Osteocyte (in vitro differentiated cells): Measurements from ENCODE around the gene NBAS. TPM values are rescaled to one million over a fixed set of nuclear protein-coding genes. Genes with fewer than 3 reads are reported as not detected.

Experiments
- DNase-seq: peaks from one replicate; pipeline ENCODE4 v3.0.0; 2021; ENCODE audit warnings: mixed read lengths; ENCODE audit not compliant: unreplicated experiment; ENCODE audit errors: extremely low spot score
- H3K27ac Mint-ChIP-seq: one replicate; pipeline ENCODE4 v1.8.0; 2021; ENCODE audit warnings: mild to moderate bottlenecking, mixed read lengths; ENCODE audit not compliant: unreplicated experiment
- H3K27me3 Mint-ChIP-seq: one replicate; pipeline ENCODE4 v1.8.0; 2021; ENCODE audit warnings: mixed read lengths; ENCODE audit not compliant: unreplicated experiment
- H3K36me3 Mint-ChIP-seq: one replicate; pipeline ENCODE4 v1.8.0; 2021; ENCODE audit warnings: mixed read lengths; ENCODE audit not compliant: unreplicated experiment
- H3K4me1 Mint-ChIP-seq: one replicate; pipeline ENCODE4 v1.8.0; 2021; ENCODE audit warnings: mixed read lengths; ENCODE audit not compliant: unreplicated experiment
- H3K4me3 Mint-ChIP-seq: one replicate; pipeline ENCODE4 v1.8.0; 2021; ENCODE audit warnings: mild to moderate bottlenecking, moderate library complexity, mixed read lengths; ENCODE audit not compliant: unreplicated experiment
- H3K9me3 Mint-ChIP-seq: one replicate; pipeline ENCODE4 v1.8.0; 2021; ENCODE audit warnings: mixed read lengths; ENCODE audit not compliant: unreplicated experiment
- total RNA-seq: library from RNA; stranded (reverse); gene quantifications from 2 replicates; pipeline ENCODE4 v1.2.1, GENCODE V29; 2021
- TF ChIP-seq, protein P1 (sequence below): fragments of 200-600 bp; sonication (generic); IDR thresholded peaks from 2 replicates; pipeline ENCODE4 v1.5.0; 2021; ENCODE audit warnings: antibody characterized with exemption, mild to moderate bottlenecking, moderate library complexity

NBAS gene
- total RNA-seq, 1 donor from 2014 or later, result 43.6 TPM

DNA sequence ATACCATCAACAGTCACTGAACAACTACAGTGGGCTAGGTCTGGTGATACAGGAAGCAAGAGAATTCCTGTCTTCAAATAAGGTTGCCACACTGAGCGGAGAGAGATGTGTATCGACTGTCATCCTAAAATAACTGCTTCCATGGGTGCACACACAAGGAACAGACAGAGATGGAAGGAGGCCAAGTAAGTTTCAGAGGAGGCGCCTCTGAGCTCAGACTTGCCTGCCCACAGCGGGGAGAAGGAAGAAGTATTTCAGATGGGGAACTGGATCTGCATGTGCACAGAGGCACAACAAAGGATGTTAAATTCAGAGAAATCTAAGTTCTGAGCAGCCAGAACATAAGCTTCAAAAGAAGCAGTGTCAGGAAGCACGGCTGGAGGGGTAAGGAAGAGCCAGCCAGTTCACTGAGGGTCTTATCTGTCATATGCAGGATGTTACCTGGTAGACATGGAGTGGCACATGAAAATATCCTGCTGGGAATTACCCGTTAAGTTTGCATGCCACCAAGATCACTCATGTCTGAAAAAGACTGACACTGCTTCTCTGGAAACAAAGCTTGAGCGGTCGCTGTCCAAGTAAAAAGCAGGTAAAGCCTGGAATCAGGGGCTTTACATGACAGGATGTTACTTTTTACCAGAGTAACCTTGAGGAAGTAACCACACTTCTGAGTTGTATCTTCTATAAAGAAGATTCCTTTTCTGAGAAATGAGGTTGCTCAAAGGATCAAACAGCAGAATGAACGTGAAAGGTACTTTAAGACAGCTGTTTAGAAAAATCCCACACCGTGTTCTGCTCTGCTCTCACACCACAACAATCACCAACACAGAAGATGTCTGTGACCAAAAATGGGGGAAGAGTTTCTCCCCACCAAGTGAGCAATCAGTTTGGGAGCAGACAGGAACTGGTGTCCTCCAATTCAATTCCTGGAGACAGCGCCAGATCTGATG is 260.2 kb downstream of the NBAS start:
- no peak overlapping the region for H3K27ac Mint-ChIP-seq
- no peaks in the 10 kb centered on the region for H3K27me3 Mint-ChIP-seq
- TF ChIP-seq, protein P1, sequence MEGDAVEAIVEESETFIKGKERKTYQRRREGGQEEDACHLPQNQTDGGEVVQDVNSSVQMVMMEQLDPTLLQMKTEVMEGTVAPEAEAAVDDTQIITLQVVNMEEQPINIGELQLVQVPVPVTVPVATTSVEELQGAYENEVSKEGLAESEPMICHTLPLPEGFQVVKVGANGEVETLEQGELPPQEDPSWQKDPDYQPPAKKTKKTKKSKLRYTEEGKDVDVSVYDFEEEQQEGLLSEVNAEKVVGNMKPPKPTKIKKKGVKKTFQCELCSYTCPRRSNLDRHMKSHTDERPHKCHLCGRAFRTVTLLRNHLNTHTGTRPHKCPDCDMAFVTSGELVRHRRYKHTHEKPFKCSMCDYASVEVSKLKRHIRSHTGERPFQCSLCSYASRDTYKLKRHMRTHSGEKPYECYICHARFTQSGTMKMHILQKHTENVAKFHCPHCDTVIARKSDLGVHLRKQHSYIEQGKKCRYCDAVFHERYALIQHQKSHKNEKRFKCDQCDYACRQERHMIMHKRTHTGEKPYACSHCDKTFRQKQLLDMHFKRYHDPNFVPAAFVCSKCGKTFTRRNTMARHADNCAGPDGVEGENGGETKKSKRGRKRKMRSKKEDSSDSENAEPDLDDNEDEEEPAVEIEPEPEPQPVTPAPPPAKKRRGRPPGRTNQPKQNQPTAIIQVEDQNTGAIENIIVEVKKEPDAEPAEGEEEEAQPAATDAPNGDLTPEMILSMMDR, result no peak
- peaks cover 50% of the 10 kb centered on the region for H3K36me3 Mint-ChIP-seq
- peaks cover 6% of the 10 kb centered on the region for H3K9me3 Mint-ChIP-seq
- no peak overlapping the region for H3K4me3 Mint-ChIP-seq
- peaks cover 4% of the 10 kb centered on the region for H3K4me1 Mint-ChIP-seq
- no peak for DNase-seq

DNA sequence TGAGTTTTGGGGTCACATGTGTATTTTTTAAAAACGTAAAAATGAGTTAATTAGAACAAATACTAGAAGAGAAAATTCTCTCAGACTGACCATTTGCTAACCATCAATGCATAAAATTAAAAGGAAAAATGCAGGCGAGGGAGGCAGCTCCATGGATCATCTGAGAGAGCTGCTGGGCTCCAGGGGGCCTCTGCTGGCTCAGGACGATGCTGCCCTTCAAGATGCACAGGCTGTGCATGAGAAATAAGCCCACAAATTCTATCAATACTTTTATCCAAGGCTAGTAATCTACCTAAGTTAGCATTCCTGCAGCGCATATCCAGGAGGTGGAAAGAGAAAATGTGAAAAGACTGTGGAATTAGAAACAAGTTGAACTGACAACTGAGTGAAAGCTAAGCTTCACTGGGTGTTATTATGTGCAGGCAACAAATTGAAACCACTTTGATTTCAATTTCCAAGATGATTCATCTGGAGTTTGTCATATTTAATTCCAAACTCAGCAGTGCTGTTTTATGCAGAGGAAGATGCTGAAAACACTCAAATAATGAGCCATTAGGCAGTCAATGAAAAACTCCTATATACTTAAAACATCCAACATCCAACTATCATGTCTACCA is 261.1 kb downstream of the NBAS start:
- Mint-ChIP-seq H3K36me3 (peaks cover 46% of the 10 kb centered on the region), H3K4me1 (peaks cover 4% of the 10 kb centered on the region), H3K4me3 (no peak overlapping the region), H3K27me3 (no peaks in the 10 kb centered on the region), H3K27ac (no peak overlapping the region), H3K9me3 (peaks cover 6% of the 10 kb centered on the region)
- no peak for DNase-seq
- TF ChIP-seq, protein P1, result no peak

DNA sequence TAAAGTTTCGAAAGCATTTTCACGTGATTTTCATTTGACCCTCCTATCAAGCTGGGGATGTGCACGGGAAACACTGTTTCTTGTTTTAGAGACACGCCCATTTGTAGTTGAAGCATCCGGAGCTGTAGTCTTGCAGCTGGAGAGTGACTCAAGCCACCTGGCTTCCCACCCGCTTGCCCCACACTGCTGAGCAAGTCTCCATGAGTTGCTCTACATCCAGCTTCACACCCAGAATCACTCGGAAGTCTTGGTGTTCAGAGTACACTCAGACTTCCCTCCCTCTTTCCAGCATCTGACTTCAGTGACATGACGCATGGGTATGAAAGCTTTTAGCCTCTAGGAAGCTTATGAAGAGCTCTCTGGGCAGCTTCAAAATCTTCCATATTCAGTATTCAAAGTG is 262.4 kb downstream of the NBAS start:
- peaks cover 36% of the 10 kb centered on the region for H3K36me3 Mint-ChIP-seq
- H3K9me3 Mint-ChIP-seq, result no peaks in the 10 kb centered on the region
- H3K4me1 Mint-ChIP-seq, result peaks cover 4% of the 10 kb centered on the region
- H3K27me3 Mint-ChIP-seq, result no peaks in the 10 kb centered on the region
- H3K4me3 Mint-ChIP-seq, result no peak overlapping the region
- TF ChIP-seq, protein P1, result no peak
- DNase-seq, result no peak
- no peak overlapping the region for H3K27ac Mint-ChIP-seq

DNA sequence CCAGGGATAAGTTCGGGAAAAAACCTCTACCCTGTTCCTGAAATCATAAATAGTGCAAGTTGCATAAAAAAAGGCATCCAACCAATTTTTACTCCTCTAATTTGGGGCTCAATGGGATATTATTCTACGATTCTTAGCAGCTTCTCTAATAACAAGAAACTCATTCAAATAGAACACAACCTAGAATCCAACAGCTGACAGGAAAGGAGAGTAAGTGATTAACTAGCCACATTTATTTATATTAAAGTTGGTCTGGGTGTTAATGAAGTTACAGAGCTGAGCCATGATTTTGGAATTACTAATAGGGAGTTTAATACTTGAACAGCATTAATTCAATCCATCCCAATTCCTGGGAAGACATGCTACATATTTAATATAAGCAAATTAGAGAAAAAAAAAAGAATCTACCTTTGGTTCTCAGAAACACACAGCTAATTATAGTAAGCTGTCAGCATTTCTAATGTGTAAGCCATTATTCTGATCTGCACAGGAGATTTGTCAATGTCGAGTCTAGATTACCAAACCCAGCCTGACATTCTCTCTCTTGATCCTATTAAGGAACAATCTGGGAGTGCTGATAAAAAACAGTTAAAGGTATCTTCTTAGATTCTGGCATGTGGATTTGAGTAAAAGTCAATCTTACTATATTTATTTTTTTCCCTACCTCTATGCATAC is 267.7 kb downstream of the NBAS start:
- Mint-ChIP-seq H3K4me1 (no peaks in the 10 kb centered on the region), H3K4me3 (no peak overlapping the region), H3K9me3 (no peaks in the 10 kb centered on the region), H3K36me3 (peaks cover 12% of the 10 kb centered on the region), H3K27ac (no peak overlapping the region), H3K27me3 (no peaks in the 10 kb centered on the region)
- TF ChIP-seq, protein P1, result no peak
- no peak for DNase-seq
